ENCODE measurements around the gene MTAP. TPM values are rescaled to one million over a fixed set of nuclear protein-coding genes. Genes with fewer than 3 reads are reported as not detected.

MTAP gene
- total and polyA plus RNA-seq, 5 donors from 2014 or later, result 8.2 to 22.5 (median 15.0) TPM

- Histone ChIP-seq H3K36me3 (ENCODE audit: control insufficient read depth, insufficient read depth, low read length) (no peaks in the 10 kb centered on the region), H3K27ac (ENCODE audit: insufficient read depth, low read length, poor library complexity, severe bottlenecking) (no peak overlapping the region), H3K4me1 (ENCODE audit: control insufficient read depth, insufficient read depth, low read length, poor library complexity, severe bottlenecking) (no peaks in the 10 kb centered on the region), H3K9me3 (ENCODE audit: control insufficient read depth in 2 of 2, low read length in 2 of 2) (peaks cover 7 to 9% of the 10 kb centered on the region in 2 experiments), H3K4me3 (ENCODE audit: low read depth, low read length) (no peak overlapping the region), H3K27me3 (ENCODE audit: control insufficient read depth, insufficient read depth, low read length) (no peaks in the 10 kb centered on the region)
- no peaks in the 10 kb centered on the region for H3K4me1 Mint-ChIP-seq
- H3K27ac Mint-ChIP-seq, result no peak overlapping the region
- H3K9me3 Mint-ChIP-seq, result peaks cover 4 to 44% (median 13%) of the 10 kb centered on the region in 7 donors
- no peak overlapping the region for H3K4me3 Mint-ChIP-seq
- DNase-seq, result no peak
- peaks cover 6% of the 10 kb centered on the region for H3K36me3 Mint-ChIP-seq
- ATAC-seq (ENCODE audit: low read depth in 2 of 2), result no peak
- H3K27me3 Mint-ChIP-seq, result no peaks in the 10 kb centered on the region
These were observed 99.1 kb downstream of the MTAP start for GRCh38 chr9:21901546-21901945.

- Mint-ChIP-seq H3K4me1 (no peaks in the 10 kb centered on the region), H3K36me3 (peaks cover 6% of the 10 kb centered on the region), H3K27ac (no peak overlapping the region), H3K9me3 (peaks cover 4 to 43% (median 15%) of the 10 kb centered on the region in 7 donors), H3K4me3 (no peak overlapping the region), H3K27me3 (no peaks in the 10 kb centered on the region)
- Histone ChIP-seq H3K4me1 (ENCODE audit: control insufficient read depth, insufficient read depth, low read length, poor library complexity, severe bottlenecking) (no peaks in the 10 kb centered on the region), H3K36me3 (ENCODE audit: control insufficient read depth, insufficient read depth, low read length) (no peaks in the 10 kb centered on the region), H3K27ac (ENCODE audit: insufficient read depth, low read length, poor library complexity, severe bottlenecking) (no peak overlapping the region), H3K27me3 (ENCODE audit: control insufficient read depth, insufficient read depth, low read length) (no peaks in the 10 kb centered on the region), H3K9me3 (ENCODE audit: control insufficient read depth in 2 of 2, low read length in 2 of 2) (peaks cover 7 to 9% of the 10 kb centered on the region in 2 experiments), H3K4me3 (ENCODE audit: low read depth, low read length) (no peak overlapping the region)
- ATAC-seq (ENCODE audit: low read depth in 2 of 2) (no peak), DNase-seq (no peak)
These were observed 99.7 kb downstream of the MTAP start for GRCh38 chr9:21902136-21902535.

GRCh38 chr9:21903380-21903965 is 101.0 kb downstream of the MTAP start:
- Mint-ChIP-seq H3K4me1 (no peaks in the 10 kb centered on the region), H3K9me3 (peaks cover 4 to 43% (median 12%) of the 10 kb centered on the region in 7 donors)

GRCh38 chr9:21904371-21904770 is 101.9 kb downstream of the MTAP start:
- ATAC-seq (ENCODE audit: low read depth in 2 of 2) (no peak), DNase-seq (no peak)
- no peaks in the 10 kb centered on the region for H3K27me3 Mint-ChIP-seq
- H3K9me3 ChIP-seq (ENCODE audit: control insufficient read depth in 2 of 2, low read length in 2 of 2), result peaks cover 12 to 15% of the 10 kb centered on the region in 2 experiments
- H3K27ac Mint-ChIP-seq, result peak overlapping the region in 1 of 3 donors; percentile 72
- no peaks in the 10 kb centered on the region for H3K27me3 ChIP-seq (ENCODE audit: control insufficient read depth, insufficient read depth, low read length)
- peaks cover 6% of the 10 kb centered on the region for H3K36me3 Mint-ChIP-seq
- H3K4me1 Mint-ChIP-seq, result no peaks in the 10 kb centered on the region
- no peak overlapping the region for H3K4me3 ChIP-seq (ENCODE audit: low read depth, low read length)
- no peaks in the 10 kb centered on the region for H3K4me1 ChIP-seq (ENCODE audit: control insufficient read depth, insufficient read depth, low read length, poor library complexity, severe bottlenecking)
- H3K36me3 ChIP-seq (ENCODE audit: control insufficient read depth, insufficient read depth, low read length), result no peaks in the 10 kb centered on the region
- H3K27ac ChIP-seq (ENCODE audit: insufficient read depth, low read length, poor library complexity, severe bottlenecking), result no peak overlapping the region
- no peak overlapping the region for H3K4me3 Mint-ChIP-seq
- peaks cover 8 to 48% (median 14%) of the 10 kb centered on the region in 7 donors for H3K9me3 Mint-ChIP-seq

More at GRCh38 chr9:21903380-21903965, 101.0 kb downstream of the MTAP start:
- no peak overlapping the region for H3K27ac Mint-ChIP-seq
- Histone ChIP-seq H3K36me3 (ENCODE audit: control insufficient read depth, insufficient read depth, low read length) (no peaks in the 10 kb centered on the region), H3K27ac (ENCODE audit: insufficient read depth, low read length, poor library complexity, severe bottlenecking) (no peak overlapping the region), H3K9me3 (ENCODE audit: control insufficient read depth in 2 of 2, low read length in 2 of 2) (peaks cover 9% of the 10 kb centered on the region in 2 experiments), H3K4me3 (ENCODE audit: low read depth, low read length) (no peak overlapping the region), H3K4me1 (ENCODE audit: control insufficient read depth, insufficient read depth, low read length, poor library complexity, severe bottlenecking) (no peaks in the 10 kb centered on the region), H3K27me3 (ENCODE audit: control insufficient read depth, insufficient read depth, low read length) (no peaks in the 10 kb centered on the region)
- ATAC-seq (ENCODE audit: low read depth in 2 of 2), result no peak
- peaks cover 6% of the 10 kb centered on the region for H3K36me3 Mint-ChIP-seq
- no peak for DNase-seq
- H3K27me3 Mint-ChIP-seq, result no peaks in the 10 kb centered on the region
- H3K4me3 Mint-ChIP-seq, result no peak overlapping the region

GRCh38 chr9:21904776-21905175 is 102.3 kb downstream of the MTAP start:
- H3K36me3 Mint-ChIP-seq, result peaks cover 6% of the 10 kb centered on the region
- no peak for DNase-seq
- H3K27me3 Mint-ChIP-seq, result no peaks in the 10 kb centered on the region
- H3K9me3 Mint-ChIP-seq, result peaks cover 9 to 46% (median 15%) of the 10 kb centered on the region in 7 donors
- H3K4me1 Mint-ChIP-seq, result no peaks in the 10 kb centered on the region
- Histone ChIP-seq H3K4me1 (ENCODE audit: control insufficient read depth, insufficient read depth, low read length, poor library complexity, severe bottlenecking) (no peaks in the 10 kb centered on the region), H3K4me3 (ENCODE audit: low read depth, low read length) (no peak overlapping the region), H3K9me3 (ENCODE audit: control insufficient read depth in 2 of 2, low read length in 2 of 2) (peaks cover 12 to 18% of the 10 kb centered on the region in 2 experiments), H3K36me3 (ENCODE audit: control insufficient read depth, insufficient read depth, low read length) (no peaks in the 10 kb centered on the region), H3K27me3 (ENCODE audit: control insufficient read depth, insufficient read depth, low read length) (no peaks in the 10 kb centered on the region), H3K27ac (ENCODE audit: insufficient read depth, low read length, poor library complexity, severe bottlenecking) (no peak overlapping the region)
- no peak overlapping the region for H3K27ac Mint-ChIP-seq
- ATAC-seq (ENCODE audit: low read depth in 2 of 2), result no peak
- H3K4me3 Mint-ChIP-seq, result no peak overlapping the region

- Mint-ChIP-seq H3K4me3 (no peak overlapping the region), H3K9me3 (peaks cover 9 to 41% (median 11%) of the 10 kb centered on the region in 7 donors), H3K27ac (peak overlapping the region in 1 of 3 donors; percentile 81), H3K4me1 (no peaks in the 10 kb centered on the region), H3K27me3 (no peaks in the 10 kb centered on the region), H3K36me3 (peaks cover 6% of the 10 kb centered on the region)
- ATAC-seq (ENCODE audit: low read depth in 2 of 2) (no peak), DNase-seq (no peak)
- no peaks in the 10 kb centered on the region for H3K27me3 ChIP-seq (ENCODE audit: control insufficient read depth, insufficient read depth, low read length)
- no peaks in the 10 kb centered on the region for H3K36me3 ChIP-seq (ENCODE audit: control insufficient read depth, insufficient read depth, low read length)
- H3K9me3 ChIP-seq (ENCODE audit: control insufficient read depth in 2 of 2, low read length in 2 of 2), result peaks cover 11 to 21% of the 10 kb centered on the region in 2 experiments
- no peak overlapping the region for H3K4me3 ChIP-seq (ENCODE audit: low read depth, low read length)
- no peaks in the 10 kb centered on the region for H3K4me1 ChIP-seq (ENCODE audit: control insufficient read depth, insufficient read depth, low read length, poor library complexity, severe bottlenecking)
- H3K27ac ChIP-seq (ENCODE audit: insufficient read depth, low read length, poor library complexity, severe bottlenecking), result no peak overlapping the region
These were observed 103.8 kb downstream of the MTAP start for GRCh38 chr9:21906213-21906612.

- H3K36me3 ChIP-seq (ENCODE audit: control insufficient read depth, insufficient read depth, low read length), result no peaks in the 10 kb centered on the region
- H3K4me3 ChIP-seq (ENCODE audit: low read depth, low read length), result no peak overlapping the region
- no peaks in the 10 kb centered on the region for H3K4me1 ChIP-seq (ENCODE audit: control insufficient read depth, insufficient read depth, low read length, poor library complexity, severe bottlenecking)
- no peaks in the 10 kb centered on the region for H3K27me3 Mint-ChIP-seq
- no peaks in the 10 kb centered on the region for H3K4me1 Mint-ChIP-seq
- H3K27ac Mint-ChIP-seq, result no peak overlapping the region
- ATAC-seq (ENCODE audit: low read depth in 2 of 2), result no peak
- H3K27me3 ChIP-seq (ENCODE audit: control insufficient read depth, insufficient read depth, low read length), result no peaks in the 10 kb centered on the region
- peaks cover 9 to 45% (median 11%) of the 10 kb centered on the region in 7 donors for H3K9me3 Mint-ChIP-seq
- DNase-seq, result no peak
- H3K27ac ChIP-seq (ENCODE audit: insufficient read depth, low read length, poor library complexity, severe bottlenecking), result no peak overlapping the region
- H3K9me3 ChIP-seq (ENCODE audit: control insufficient read depth in 2 of 2, low read length in 2 of 2), result peaks cover 11 to 21% of the 10 kb centered on the region in 2 experiments
- H3K36me3 Mint-ChIP-seq, result peaks cover 6% of the 10 kb centered on the region
- H3K4me3 Mint-ChIP-seq, result no peak overlapping the region
These were observed 104.4 kb downstream of the MTAP start for GRCh38 chr9:21906881-21907280.
